ENCODE measurements around the gene CTNNA3. TPM values are rescaled to one million over a fixed set of nuclear protein-coding genes. Genes with fewer than 3 reads are reported as not detected.

Gene CTNNA3
- total RNA-seq, 6 donors from 2014 or later: 0.20 to 2.0 TPM; not detected in 4

DNA sequence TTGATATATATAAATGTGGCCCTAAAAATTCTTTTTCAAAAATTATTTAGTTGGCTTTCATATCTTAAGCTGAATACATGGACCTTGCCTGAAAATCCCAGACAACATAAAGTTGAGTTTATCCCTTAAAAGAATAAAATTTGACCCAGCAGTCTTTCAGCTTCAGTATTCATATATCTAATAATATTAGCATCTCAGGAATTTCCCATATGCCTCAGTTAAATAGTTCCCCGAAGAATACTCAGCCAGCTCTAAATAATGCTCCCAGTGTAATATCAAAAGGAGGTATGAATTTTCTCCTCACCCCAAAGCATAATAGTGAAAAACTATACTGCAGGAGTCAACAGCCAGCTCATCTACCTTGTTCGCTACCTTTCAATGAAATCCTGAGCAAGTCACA, 145.9 kb downstream of the CTNNA3 start:
- WGBS, 2 donors: 79 to 81% methylated on average over 2 of the region's 2 CpGs
- H3K4me3 ChIP-seq: no peak overlapping the region
- no peak for TF ChIP-seq EP300 (IDR thresholded peaks at IDR 0.05)
- no peak for TF ChIP-seq POLR2AphosphoS5 (IDR thresholded peaks at IDR 0.05)
- TF ChIP-seq POLR2A (IDR thresholded peaks at IDR 0.05): no peak
- TF ChIP-seq CTCF (IDR thresholded peaks at IDR 0.05): no peak
- H3K36me3 ChIP-seq: no peaks in the 10 kb centered on the region
- no peak overlapping the region for H3K27ac ChIP-seq
- DNase-seq (no peak), ATAC-seq (ENCODE audit: low FRiP score in 2 of 2) (no peak)
- no peaks in the 10 kb centered on the region for H3K27me3 ChIP-seq
- no peaks in the 10 kb centered on the region for H3K4me1 ChIP-seq
- no peaks in the 10 kb centered on the region for H3K9me3 ChIP-seq

DNA sequence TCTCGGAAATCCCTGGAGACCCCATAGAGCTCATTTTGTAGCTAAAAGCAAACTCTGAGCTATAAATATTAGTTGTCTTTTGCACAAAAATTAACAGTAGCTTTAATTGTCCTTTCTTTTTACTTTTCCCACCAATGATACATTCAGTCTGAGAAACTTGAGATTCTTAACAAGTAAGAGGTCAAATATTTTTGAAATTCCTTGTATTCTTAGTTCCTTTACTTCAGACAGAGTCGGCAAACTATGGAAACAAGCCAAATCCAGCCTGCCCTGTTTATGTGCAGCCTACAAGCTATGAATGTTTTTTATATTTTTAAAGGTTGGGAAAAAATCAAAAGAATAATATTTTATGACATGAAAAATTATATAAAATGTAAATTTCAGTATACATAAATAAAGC, 146.6 kb downstream of the CTNNA3 start:
- Histone ChIP-seq H3K9me3 (no peaks in the 10 kb centered on the region), H3K27ac (no peak overlapping the region), H3K4me3 (no peak overlapping the region), H3K36me3 (no peaks in the 10 kb centered on the region), H3K27me3 (no peaks in the 10 kb centered on the region), H3K4me1 (no peaks in the 10 kb centered on the region)
- DNase-seq (no peak), ATAC-seq (ENCODE audit: low FRiP score in 2 of 2) (no peak)
- WGBS, 2 donors: 38 to 53% methylated on average over 2 of the region's 2 CpGs
- TF ChIP-seq POLR2AphosphoS5 (IDR thresholded peaks at IDR 0.05): no peak
- no peak for TF ChIP-seq EP300 (IDR thresholded peaks at IDR 0.05)
- TF ChIP-seq CTCF (IDR thresholded peaks at IDR 0.05): no peak
- TF ChIP-seq POLR2A (IDR thresholded peaks at IDR 0.05): no peak

DNA sequence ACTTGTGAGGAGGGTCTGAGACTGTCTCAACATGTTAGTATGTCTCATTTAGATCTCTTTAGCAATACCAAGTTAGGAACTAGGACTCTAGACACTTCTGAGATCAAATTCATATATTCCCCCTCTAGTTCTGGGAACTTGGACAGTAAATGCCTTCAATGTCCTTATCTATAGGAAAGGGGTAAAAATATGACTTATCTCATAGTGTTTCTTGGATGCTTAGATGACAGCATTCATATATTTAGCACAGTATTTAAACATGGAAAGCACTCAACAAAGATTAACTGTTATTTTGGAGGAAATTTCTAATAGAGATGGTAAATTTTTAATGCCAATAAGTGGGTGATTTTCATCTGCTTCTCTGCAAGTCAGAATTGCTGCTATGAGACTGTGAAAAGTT, 154.6 kb downstream of the CTNNA3 start:
- H3K9me3 ChIP-seq: no peaks in the 10 kb centered on the region
- TF ChIP-seq POLR2A (IDR thresholded peaks at IDR 0.05): no peak
- no peak for TF ChIP-seq EP300 (IDR thresholded peaks at IDR 0.05)
- no peak for TF ChIP-seq POLR2AphosphoS5 (IDR thresholded peaks at IDR 0.05)
- no peak for TF ChIP-seq CTCF (IDR thresholded peaks at IDR 0.05)
- no peaks in the 10 kb centered on the region for H3K27me3 ChIP-seq
- H3K4me3 ChIP-seq: no peak overlapping the region
- no peaks in the 10 kb centered on the region for H3K4me1 ChIP-seq
- ATAC-seq (ENCODE audit: low FRiP score in 2 of 2) (no peak), DNase-seq (no peak)
- no peak overlapping the region for H3K27ac ChIP-seq
- no peaks in the 10 kb centered on the region for H3K36me3 ChIP-seq

DNA sequence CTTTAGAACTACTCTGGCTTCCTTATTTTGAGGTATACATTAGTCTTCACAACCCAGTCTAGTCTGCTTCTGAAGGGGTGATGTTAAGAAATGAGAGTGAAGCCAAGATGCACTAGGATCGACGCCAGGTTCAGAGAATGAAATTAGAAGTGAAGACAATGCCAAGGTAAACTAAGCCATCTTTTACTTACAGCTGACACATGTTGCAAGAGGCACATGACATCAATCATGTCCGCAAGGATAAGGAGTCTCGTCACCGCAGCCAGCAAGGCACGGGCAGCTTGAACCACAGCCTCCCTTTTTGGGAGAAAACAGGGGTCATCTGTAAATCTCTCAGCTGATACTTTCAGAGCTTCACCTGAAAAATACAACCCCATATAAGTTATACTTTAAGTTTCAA, 156.7 kb downstream of the CTNNA3 start:
- no peak for TF ChIP-seq CTCF (IDR thresholded peaks at IDR 0.05)
- no peak for TF ChIP-seq POLR2AphosphoS5 (IDR thresholded peaks at IDR 0.05)
- TF ChIP-seq POLR2A (IDR thresholded peaks at IDR 0.05): no peak
- Histone ChIP-seq H3K9me3 (no peaks in the 10 kb centered on the region), H3K27ac (no peak overlapping the region), H3K27me3 (no peaks in the 10 kb centered on the region), H3K4me3 (no peak overlapping the region), H3K4me1 (no peaks in the 10 kb centered on the region), H3K36me3 (no peaks in the 10 kb centered on the region)
- no peak for DNase-seq
- no peak for ATAC-seq (ENCODE audit: low FRiP score in 2 of 2)
- 56 to 70% methylated on average over 6 of the region's 6 CpGs for WGBS, 2 donors

GRCh38 chr10:67537906-67538305, 158.1 kb downstream of the CTNNA3 start:
- ATAC-seq (ENCODE audit: low FRiP score in 2 of 2) (no peak), DNase-seq (no peak)
- H3K27ac ChIP-seq: no peak overlapping the region
- H3K4me1 ChIP-seq: no peaks in the 10 kb centered on the region
- WGBS, 2 donors: 92 to 97% methylated on average over 1 of the region's 1 CpG
- no peaks in the 10 kb centered on the region for H3K27me3 ChIP-seq
- H3K4me3 ChIP-seq: no peak overlapping the region
- no peak for TF ChIP-seq EP300 (IDR thresholded peaks at IDR 0.05)
- no peak for TF ChIP-seq POLR2A (IDR thresholded peaks at IDR 0.05)
- no peak for TF ChIP-seq POLR2AphosphoS5 (IDR thresholded peaks at IDR 0.05)
- no peak for TF ChIP-seq CTCF (IDR thresholded peaks at IDR 0.05)
- no peaks in the 10 kb centered on the region for H3K36me3 ChIP-seq
- no peaks in the 10 kb centered on the region for H3K9me3 ChIP-seq

Measured in upper lobe of left lung (tissue), 6 donors.